Measurements from ENCODE around the gene SPATA24. TPM values are rescaled to one million over a fixed set of nuclear protein-coding genes. Genes with fewer than 3 reads are reported as not detected.
"Not testable (repeated sequence)": the region's sequence is repeated elsewhere in the genome, so short reads cannot be mapped to it uniquely, and the experiment has no call there.

The SPATA24 gene
- total RNA-seq, 2 donors from 2014 or later = 5.6 to 9.2 TPM

DNA sequence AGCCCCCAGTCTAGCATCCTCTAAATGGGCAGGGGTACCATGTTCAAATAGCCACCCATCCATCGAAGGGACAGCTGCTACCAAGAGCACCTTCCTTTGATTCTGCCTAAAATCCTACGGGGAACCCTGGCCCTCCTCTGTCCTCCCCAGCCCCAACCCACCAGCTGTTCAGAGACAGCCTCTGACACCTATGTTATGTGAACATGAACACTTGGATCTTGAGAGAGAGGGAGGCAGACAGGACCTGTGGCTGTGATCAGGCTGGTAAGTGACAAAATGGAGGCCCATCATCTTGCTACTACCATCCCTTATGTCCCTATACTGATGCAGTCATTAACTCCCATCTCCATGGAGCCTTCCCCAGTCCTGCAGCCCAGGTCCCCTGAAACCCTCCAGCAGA lies 29.0 kb downstream of the SPATA24 start:
- peaks cover 12% of the 10 kb centered on the region for H3K4me1 Mint-ChIP-seq
- H3K27me3 Mint-ChIP-seq = no peaks in the 10 kb centered on the region
- no peak overlapping the region for H3K27ac Mint-ChIP-seq
- H3K9me3 Mint-ChIP-seq = no peaks in the 10 kb centered on the region
- peaks cover 37% of the 10 kb centered on the region for H3K36me3 Mint-ChIP-seq (ENCODE audit: low read depth)
- peak; percentile 6 for ATAC-seq (replicated peaks)
- no peak overlapping the region for H3K4me3 Mint-ChIP-seq

DNA sequence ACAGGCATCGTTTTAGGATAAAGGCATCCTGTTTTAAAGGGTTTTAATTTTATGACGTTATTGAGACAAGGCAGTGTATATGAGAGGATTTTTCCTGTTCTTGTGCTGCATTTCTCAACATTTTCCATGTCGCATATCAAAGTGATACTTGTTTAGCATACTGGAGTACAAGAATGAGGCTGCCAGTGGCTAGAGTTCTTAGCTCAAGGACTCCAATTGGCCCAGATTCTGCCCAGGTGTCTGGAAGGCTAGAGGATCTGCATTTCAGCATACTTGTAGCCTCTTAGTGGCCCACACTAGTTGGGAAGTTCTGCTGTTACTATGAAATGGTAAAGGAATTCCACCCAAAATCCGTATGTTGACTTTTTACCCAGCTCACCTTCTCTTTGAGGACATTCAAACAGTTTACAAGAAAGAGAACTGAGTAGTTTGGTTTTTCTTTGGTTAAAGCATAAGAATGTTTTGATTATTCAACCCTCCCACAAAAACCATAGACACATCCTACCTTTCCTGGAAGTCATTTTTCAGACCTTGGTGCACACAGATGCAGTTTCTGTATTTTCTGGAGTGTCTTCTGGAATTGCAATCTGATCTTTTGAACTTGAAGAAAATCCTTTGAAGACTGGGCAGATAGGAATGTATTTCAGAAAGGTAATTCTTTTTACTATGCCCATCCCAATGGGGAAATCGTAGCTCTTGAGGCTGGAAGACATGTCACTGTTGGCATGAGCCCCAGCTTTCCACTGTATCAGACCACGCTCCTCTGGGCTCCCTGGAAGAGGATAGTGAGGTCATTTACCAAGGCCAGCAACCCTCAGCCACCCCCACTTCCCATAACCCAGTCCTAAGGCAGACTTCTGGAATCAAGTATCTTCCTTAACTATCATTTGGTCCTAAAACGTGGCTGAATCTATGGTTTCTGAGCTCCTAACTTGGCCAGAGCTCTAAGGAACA lies 32.1 kb downstream of the SPATA24 start:
- H3K36me3 Mint-ChIP-seq (ENCODE audit: low read depth) = peaks cover 66% of the 10 kb centered on the region
- peak overlapping the region; percentile 69 for H3K27ac Mint-ChIP-seq
- peak overlapping the region; percentile 30 for H3K4me3 Mint-ChIP-seq
- peaks cover 12% of the 10 kb centered on the region for H3K4me1 Mint-ChIP-seq
- no peaks in the 10 kb centered on the region for H3K9me3 Mint-ChIP-seq
- H3K27me3 Mint-ChIP-seq = no peaks in the 10 kb centered on the region
- ATAC-seq (replicated peaks) = peak; percentile 73

DNA sequence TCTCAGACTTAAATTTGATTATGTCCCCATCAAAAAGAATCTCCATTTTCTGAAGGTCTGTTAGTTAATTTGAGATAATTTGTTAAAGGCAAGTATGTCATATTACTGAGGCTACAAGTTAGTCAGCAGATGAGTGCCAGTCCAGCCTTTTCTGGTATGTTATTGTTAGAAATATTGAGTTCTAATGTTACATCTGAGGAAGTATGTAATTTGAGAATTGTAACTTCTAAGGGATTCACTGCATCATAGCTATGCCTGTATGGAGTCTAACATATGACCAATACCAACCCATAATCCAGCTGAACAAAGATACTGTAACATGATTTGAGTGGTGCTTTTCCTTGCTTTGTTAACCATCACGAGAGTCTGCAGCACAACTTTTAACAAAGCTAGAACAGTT lies 34.7 kb downstream of the SPATA24 start:
- no peak for ATAC-seq (replicated peaks)
- Mint-ChIP-seq H3K4me3 (no peak overlapping the region), H3K4me1 (peaks cover 12% of the 10 kb centered on the region), H3K27me3 (no peaks in the 10 kb centered on the region), H3K36me3 (ENCODE audit: low read depth) (peaks cover 92% of the 10 kb centered on the region), H3K27ac (no peak overlapping the region), H3K9me3 (no peaks in the 10 kb centered on the region)

- no peak overlapping the region for H3K27ac Mint-ChIP-seq
- no peak overlapping the region for H3K4me3 Mint-ChIP-seq
- no peaks in the 10 kb centered on the region for H3K9me3 Mint-ChIP-seq
- ATAC-seq (replicated peaks) = no peak
- no peaks in the 10 kb centered on the region for H3K27me3 Mint-ChIP-seq
- H3K36me3 Mint-ChIP-seq (ENCODE audit: low read depth) = peaks cover 92% of the 10 kb centered on the region
- peaks cover 12% of the 10 kb centered on the region for H3K4me1 Mint-ChIP-seq
Measured at GRCh38 chr5:139368613-139369012, 35.3 kb downstream of the SPATA24 start.

DNA sequence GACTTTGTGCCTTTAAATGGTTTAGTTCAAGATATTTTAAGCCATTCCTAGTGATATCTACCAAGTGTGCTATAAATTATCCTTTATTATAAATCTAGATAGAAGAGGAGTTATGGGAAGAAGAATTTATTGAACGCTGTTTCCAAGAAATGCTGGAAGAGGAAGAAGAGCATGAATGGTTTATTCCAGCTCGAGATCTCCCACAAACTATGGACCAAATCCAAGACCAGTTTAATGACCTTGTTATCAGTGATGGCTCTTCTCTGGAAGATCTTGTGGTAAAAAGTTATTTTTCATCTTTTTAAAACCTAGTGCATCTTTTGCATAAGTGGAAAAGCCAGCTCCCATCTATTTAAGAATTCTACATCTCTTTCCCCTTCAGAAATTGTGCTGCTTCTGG lies 39.4 kb downstream of the SPATA24 start:
- Mint-ChIP-seq H3K27ac (peak overlapping the region; percentile 63), H3K4me1 (no peaks in the 10 kb centered on the region), H3K27me3 (no peaks in the 10 kb centered on the region), H3K36me3 (ENCODE audit: low read depth) (peaks cover 90% of the 10 kb centered on the region), H3K4me3 (no peak overlapping the region), H3K9me3 (no peaks in the 10 kb centered on the region)
- ATAC-seq (replicated peaks) = no peak

DNA sequence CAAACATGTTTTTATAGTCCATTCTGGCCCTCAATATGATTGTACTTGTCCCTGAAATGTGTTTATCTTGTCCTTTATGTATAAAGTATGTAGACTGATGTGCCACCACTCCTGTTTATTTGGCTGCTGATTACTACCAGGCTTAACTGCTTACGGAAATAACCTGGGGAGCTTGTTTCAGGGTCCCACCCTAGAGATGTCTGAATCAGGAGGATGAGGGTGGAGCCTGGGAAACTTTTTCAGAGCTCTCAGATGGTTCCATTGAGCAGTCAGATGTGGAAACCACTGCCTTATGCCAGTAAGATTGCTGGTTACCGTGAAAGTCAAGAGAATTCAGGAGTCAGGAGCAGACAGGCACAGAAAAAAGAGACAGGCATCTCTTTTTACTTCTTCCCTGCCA lies 40.0 kb downstream of the SPATA24 start:
- Mint-ChIP-seq H3K4me1 (no peaks in the 10 kb centered on the region), H3K36me3 (ENCODE audit: low read depth) (peaks cover 89% of the 10 kb centered on the region), H3K4me3 (no peak overlapping the region), H3K27ac (peak overlapping the region; percentile 63), H3K27me3 (no peaks in the 10 kb centered on the region), H3K9me3 (no peaks in the 10 kb centered on the region)
- ATAC-seq (replicated peaks) = no peak

- peak overlapping the region; percentile 33 for H3K27ac Mint-ChIP-seq
- peak; percentile 26 for ATAC-seq (replicated peaks)
- H3K27me3 Mint-ChIP-seq = no peaks in the 10 kb centered on the region
- peaks cover 13% of the 10 kb centered on the region for H3K4me1 Mint-ChIP-seq
- no peak overlapping the region for H3K4me3 Mint-ChIP-seq
- peaks cover 88% of the 10 kb centered on the region for H3K36me3 Mint-ChIP-seq (ENCODE audit: low read depth)
- H3K9me3 Mint-ChIP-seq = no peaks in the 10 kb centered on the region
Measured at GRCh38 chr5:139361835-139362429, 42.0 kb downstream of the SPATA24 start.

DNA sequence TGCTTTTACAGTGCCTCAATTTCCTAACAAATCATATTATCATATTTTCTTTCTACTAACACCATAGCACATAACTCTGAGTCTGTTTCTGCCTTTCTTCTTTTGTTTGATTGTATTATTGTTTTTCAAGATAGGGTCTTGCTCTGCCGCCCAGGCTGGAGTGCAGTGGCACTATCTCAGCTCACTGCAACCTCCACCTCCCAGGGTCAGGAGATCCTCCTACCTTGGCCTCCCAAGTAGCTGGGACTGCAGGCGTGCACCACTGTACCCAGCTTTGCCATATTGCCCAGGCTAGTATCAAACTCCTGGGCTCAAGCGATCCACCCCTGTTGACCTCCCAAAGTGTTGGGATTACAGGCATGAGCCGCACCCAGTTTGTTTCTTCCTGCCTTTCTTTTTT lies 43.5 kb downstream of the SPATA24 start:
- Mint-ChIP-seq H3K27ac (no peak overlapping the region), H3K9me3 (no peaks in the 10 kb centered on the region), H3K27me3 (no peaks in the 10 kb centered on the region), H3K4me3 (no peak overlapping the region), H3K36me3 (ENCODE audit: low read depth) (peaks cover 88% of the 10 kb centered on the region), H3K4me1 (peaks cover 13% of the 10 kb centered on the region)
- no peak for ATAC-seq (replicated peaks)

- Mint-ChIP-seq H3K27me3 (no peaks in the 10 kb centered on the region), H3K36me3 (ENCODE audit: low read depth) (peaks cover 84% of the 10 kb centered on the region), H3K4me3 (no peak overlapping the region), H3K27ac (no peak overlapping the region), H3K9me3 (no peaks in the 10 kb centered on the region), H3K4me1 (peaks cover 18% of the 10 kb centered on the region)
- ATAC-seq (replicated peaks) = no peak
Measured at GRCh38 chr5:139358064-139358463, 45.8 kb downstream of the SPATA24 start.

- ATAC-seq (replicated peaks); H3K9me3 Mint-ChIP-seq; H3K4me3 Mint-ChIP-seq; H3K27me3 Mint-ChIP-seq; H3K27ac Mint-ChIP-seq: not testable (repeated sequence)
- Mint-ChIP-seq H3K4me1 (peaks cover 18% of the 10 kb centered on the region), H3K36me3 (ENCODE audit: low read depth) (peaks cover 85% of the 10 kb centered on the region)
Measured at GRCh38 chr5:139355900-139356299, 48.0 kb downstream of the SPATA24 start.

DNA sequence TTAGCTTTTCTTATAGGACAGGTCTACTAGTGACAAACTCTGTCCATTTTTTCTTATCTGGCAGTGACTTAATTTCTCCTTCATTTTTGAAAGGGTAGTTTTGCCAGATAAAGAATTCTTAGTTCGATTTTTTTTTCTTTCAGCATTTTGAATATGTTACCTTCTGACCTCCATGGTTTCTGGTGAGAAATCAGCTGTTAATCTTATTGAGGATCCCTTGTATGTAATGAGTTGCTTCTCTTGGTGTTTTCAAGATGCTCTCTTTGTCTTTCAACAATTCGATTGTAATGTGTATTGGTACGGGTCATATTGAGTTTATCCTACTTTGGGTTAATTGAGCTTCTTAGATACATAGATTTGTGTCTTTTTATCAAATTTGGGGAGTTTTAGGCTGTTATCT lies 49.7 kb downstream of the SPATA24 start:
- Mint-ChIP-seq H3K27me3 (no peaks in the 10 kb centered on the region), H3K9me3 (no peaks in the 10 kb centered on the region), H3K4me1 (peaks cover 18% of the 10 kb centered on the region), H3K36me3 (ENCODE audit: low read depth) (peaks cover 81% of the 10 kb centered on the region), H3K27ac (no peak overlapping the region), H3K4me3 (no peak overlapping the region)
- ATAC-seq (replicated peaks) = no peak

DNA sequence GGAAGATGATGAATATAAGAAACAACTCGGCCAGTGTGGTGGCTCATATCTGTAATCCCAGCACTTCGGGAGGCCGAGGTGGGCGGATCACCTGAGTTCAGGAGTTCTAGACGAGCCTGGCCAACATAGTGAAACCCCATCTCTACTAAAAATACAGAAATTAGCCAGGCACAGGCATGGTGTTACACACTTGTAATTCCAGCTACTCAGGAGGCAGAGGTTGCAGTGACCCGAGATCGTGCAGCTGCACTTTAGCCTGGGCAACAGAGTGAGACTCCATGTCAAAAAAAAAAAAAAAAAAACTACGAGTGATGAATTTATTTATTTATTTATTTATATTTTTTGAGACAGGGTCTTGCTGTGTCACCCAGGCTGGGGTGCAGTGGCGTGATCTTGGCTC lies 56.0 kb downstream of the SPATA24 start:
- Mint-ChIP-seq H3K4me1 (peaks cover 18% of the 10 kb centered on the region), H3K36me3 (ENCODE audit: low read depth) (peaks cover 81% of the 10 kb centered on the region)
- ATAC-seq (replicated peaks); H3K4me3 Mint-ChIP-seq; H3K27me3 Mint-ChIP-seq; H3K9me3 Mint-ChIP-seq; H3K27ac Mint-ChIP-seq: not testable (repeated sequence)
